Activated T-helper 17 cell treated with anti-CD3 and anti-CD28 coated beads, Interleukin-2, amount 50 U/mL, for 72 hours (primary cell): ENCODE results near the gene PTPN1. TPM values are rescaled to one million over a fixed set of nuclear protein-coding genes. Genes with fewer than 3 reads are reported as not detected.

Experiments used
- ATAC-seq: fragments of 150-1000 bp; cut with Tn5 transposase; replicated peaks from 2 replicates; pipeline ENCODE4 v1.10.0; 2021; ENCODE audit warnings: mild to moderate bottlenecking, moderate library complexity
- H3K27ac Mint-ChIP-seq: one replicate; pipeline ENCODE4 v1.8.0; 2022; ENCODE audit warnings: mixed read lengths
- H3K27me3 Mint-ChIP-seq: one replicate; pipeline ENCODE4 v1.8.0; 2022; ENCODE audit warnings: mixed read lengths
- H3K36me3 Mint-ChIP-seq: one replicate; pipeline ENCODE4 v1.8.0; 2022; ENCODE audit warnings: low read depth, mild to moderate bottlenecking, mixed read lengths
- H3K4me1 Mint-ChIP-seq: one replicate; pipeline ENCODE4 v1.8.0; 2022; ENCODE audit warnings: mixed read lengths
- H3K4me3 Mint-ChIP-seq: one replicate; pipeline ENCODE4 v1.8.0; 2022; ENCODE audit warnings: mild to moderate bottlenecking, mixed read lengths
- H3K9me3 Mint-ChIP-seq: one replicate; pipeline ENCODE4 v1.8.0; 2022; ENCODE audit warnings: mixed read lengths
- total RNA-seq, 2 donors: library from RNA; stranded (reverse); gene quantifications; one replicate each; pipeline ENCODE4 v1.2.3, GENCODE V29; 2022

Gene PTPN1
- total RNA-seq, 2 donors from 2014 or later: 68.3 to 77.1 TPM

GRCh38 chr20:50572938-50573777, 63.0 kb downstream of the PTPN1 start:
- peaks cover 98% of the 10 kb centered on the region for H3K36me3 Mint-ChIP-seq
- H3K4me1 Mint-ChIP-seq: peaks cover 27% of the 10 kb centered on the region
- H3K27me3 Mint-ChIP-seq: no peaks in the 10 kb centered on the region
- H3K9me3 Mint-ChIP-seq: no peaks in the 10 kb centered on the region
- peak overlapping the region; percentile 74 for H3K27ac Mint-ChIP-seq
- no peak overlapping the region for H3K4me3 Mint-ChIP-seq
- ATAC-seq: no peak

DNA sequence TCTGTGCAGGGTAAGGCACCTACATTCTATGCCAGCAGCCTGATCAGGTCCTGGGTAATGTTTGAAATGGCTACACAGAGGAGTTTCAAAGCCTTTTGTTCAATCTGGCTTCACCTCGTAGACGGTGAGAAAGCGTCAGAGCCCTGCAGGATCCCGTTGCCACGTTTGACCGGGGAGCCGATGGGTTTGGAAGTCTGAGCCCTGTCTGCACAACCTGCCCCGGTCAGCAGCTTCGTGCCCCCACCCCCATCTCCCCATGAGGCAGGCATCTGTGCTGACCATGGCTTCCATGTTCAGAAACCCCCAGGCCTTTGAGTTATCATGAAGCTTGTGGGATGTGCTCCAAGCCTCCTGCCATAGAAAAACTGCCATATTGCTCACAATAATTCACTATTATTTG, 63.9 kb downstream of the PTPN1 start:
- Mint-ChIP-seq H3K27ac (peak overlapping the region; percentile 74), H3K36me3 (peaks cover 98% of the 10 kb centered on the region), H3K9me3 (no peaks in the 10 kb centered on the region), H3K4me1 (peaks cover 18% of the 10 kb centered on the region), H3K27me3 (no peaks in the 10 kb centered on the region), H3K4me3 (no peak overlapping the region)
- no peak for ATAC-seq

GRCh38 chr20:50574586-50574985, 64.4 kb downstream of the PTPN1 start:
- Mint-ChIP-seq H3K27me3 (no peaks in the 10 kb centered on the region), H3K4me3 (no peak overlapping the region), H3K27ac (peak overlapping the region; percentile 74), H3K36me3 (peaks cover 98% of the 10 kb centered on the region), H3K9me3 (no peaks in the 10 kb centered on the region), H3K4me1 (peaks cover 13% of the 10 kb centered on the region)
- no peak for ATAC-seq

DNA sequence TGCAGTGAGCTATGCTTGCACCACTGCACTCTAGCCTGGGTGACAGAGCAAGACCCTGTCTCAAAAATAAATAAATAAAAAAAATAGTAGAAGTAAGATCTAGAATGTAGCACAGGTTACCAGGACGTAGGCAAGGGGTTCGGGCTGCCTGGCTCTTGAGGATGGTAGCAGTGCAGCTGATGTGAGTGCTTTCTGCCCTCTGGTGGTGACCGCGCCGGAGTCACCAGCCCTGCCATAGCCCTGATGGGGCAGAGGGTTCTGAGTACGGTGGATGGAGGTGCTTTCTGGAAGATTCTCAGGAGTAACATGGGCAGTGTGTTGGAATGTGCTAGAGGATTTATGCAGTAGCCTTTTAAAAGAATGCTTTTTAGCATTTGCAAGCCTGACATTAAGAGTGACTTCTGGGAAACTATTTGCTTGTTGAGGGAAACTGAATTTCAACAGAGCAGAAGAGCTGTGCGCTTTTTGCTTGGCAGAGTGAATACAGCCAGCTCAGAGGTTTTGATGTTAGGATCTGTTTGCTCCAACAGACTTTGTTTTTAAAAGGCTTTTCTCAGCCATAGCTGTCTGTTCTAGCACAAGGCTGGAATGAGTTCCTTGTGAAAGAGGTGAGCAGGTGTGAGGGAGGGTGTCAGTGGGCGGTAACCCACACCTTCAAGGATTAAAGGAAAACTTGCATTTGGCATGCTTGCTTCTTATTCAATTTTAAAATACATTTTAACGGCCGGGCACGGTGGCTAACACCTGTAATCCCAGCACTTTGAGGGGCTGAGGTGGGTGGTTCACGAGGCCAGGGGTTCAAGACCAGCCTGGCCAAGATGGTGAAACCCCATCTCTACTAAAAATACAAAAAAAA, 65.9 kb downstream of the PTPN1 start:
- Mint-ChIP-seq H3K27ac (peak overlapping the region; percentile 59), H3K4me3 (no peak overlapping the region), H3K27me3 (no peaks in the 10 kb centered on the region), H3K36me3 (peaks cover 98% of the 10 kb centered on the region), H3K9me3 (no peaks in the 10 kb centered on the region), H3K4me1 (peaks cover 9% of the 10 kb centered on the region)
- peak; percentile 83 for ATAC-seq

- no peak overlapping the region for H3K27ac Mint-ChIP-seq
- peaks cover 98% of the 10 kb centered on the region for H3K36me3 Mint-ChIP-seq
- H3K27me3 Mint-ChIP-seq: no peaks in the 10 kb centered on the region
- no peaks in the 10 kb centered on the region for H3K9me3 Mint-ChIP-seq
- no peak overlapping the region for H3K4me3 Mint-ChIP-seq
- peaks cover 8% of the 10 kb centered on the region for H3K4me1 Mint-ChIP-seq
- no peak for ATAC-seq
Measured at GRCh38 chr20:50577175-50578018, 67.2 kb downstream of the PTPN1 start.

DNA sequence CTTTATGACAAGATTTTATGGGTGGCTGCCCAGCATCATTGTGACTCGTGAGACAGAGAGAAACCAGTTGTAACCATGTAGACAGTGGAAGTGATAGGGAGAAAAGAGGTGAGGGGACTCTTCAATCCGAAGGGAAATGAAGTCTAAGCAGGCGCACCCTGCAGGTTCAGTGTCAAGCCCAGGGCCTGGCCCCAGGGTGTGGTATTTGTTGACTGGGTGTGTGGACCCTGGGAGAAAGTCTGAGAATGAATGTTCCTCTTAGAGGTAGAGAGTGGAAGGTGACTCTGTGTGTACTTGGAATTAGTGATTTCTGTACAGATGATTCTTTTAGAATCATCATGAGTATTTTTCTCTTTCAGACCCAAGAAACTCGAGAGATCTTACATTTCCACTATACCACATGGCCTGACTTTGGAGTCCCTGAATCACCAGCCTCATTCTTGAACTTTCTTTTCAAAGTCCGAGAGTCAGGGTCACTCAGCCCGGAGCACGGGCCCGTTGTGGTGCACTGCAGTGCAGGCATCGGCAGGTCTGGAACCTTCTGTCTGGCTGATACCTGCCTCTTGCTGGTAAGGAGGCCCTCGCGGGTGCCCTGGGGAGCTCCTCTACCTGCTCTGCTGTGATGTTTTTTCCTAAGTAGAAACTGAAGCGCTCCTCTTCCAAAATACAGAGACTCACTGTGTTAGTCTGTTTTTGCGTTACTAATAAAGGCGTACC, 68.0 kb downstream of the PTPN1 start:
- Mint-ChIP-seq H3K27me3 (no peaks in the 10 kb centered on the region), H3K27ac (no peak overlapping the region), H3K36me3 (peaks cover 98% of the 10 kb centered on the region), H3K9me3 (no peaks in the 10 kb centered on the region), H3K4me3 (no peak overlapping the region), H3K4me1 (peaks cover 2% of the 10 kb centered on the region)
- peak; percentile 80 for ATAC-seq

- Mint-ChIP-seq H3K27ac (no peak overlapping the region), H3K4me1 (no peaks in the 10 kb centered on the region), H3K27me3 (no peaks in the 10 kb centered on the region), H3K36me3 (peaks cover 98% of the 10 kb centered on the region), H3K4me3 (no peak overlapping the region), H3K9me3 (no peaks in the 10 kb centered on the region)
- no peak for ATAC-seq
Measured at GRCh38 chr20:50578778-50579165, 68.6 kb downstream of the PTPN1 start.

GRCh38 chr20:50579511-50579910, 69.3 kb downstream of the PTPN1 start:
- ATAC-seq: no peak
- peaks cover 98% of the 10 kb centered on the region for H3K36me3 Mint-ChIP-seq
- H3K27ac Mint-ChIP-seq: no peak overlapping the region
- H3K4me1 Mint-ChIP-seq: no peaks in the 10 kb centered on the region
- no peaks in the 10 kb centered on the region for H3K27me3 Mint-ChIP-seq
- no peak overlapping the region for H3K4me3 Mint-ChIP-seq
- H3K9me3 Mint-ChIP-seq: no peaks in the 10 kb centered on the region

- Mint-ChIP-seq H3K4me3 (no peak overlapping the region), H3K4me1 (no peaks in the 10 kb centered on the region), H3K27ac (peak overlapping the region; percentile 51), H3K27me3 (no peaks in the 10 kb centered on the region), H3K36me3 (peaks cover 98% of the 10 kb centered on the region), H3K9me3 (no peaks in the 10 kb centered on the region)
- ATAC-seq: no peak
Measured at GRCh38 chr20:50580016-50580747, 70.0 kb downstream of the PTPN1 start.

DNA sequence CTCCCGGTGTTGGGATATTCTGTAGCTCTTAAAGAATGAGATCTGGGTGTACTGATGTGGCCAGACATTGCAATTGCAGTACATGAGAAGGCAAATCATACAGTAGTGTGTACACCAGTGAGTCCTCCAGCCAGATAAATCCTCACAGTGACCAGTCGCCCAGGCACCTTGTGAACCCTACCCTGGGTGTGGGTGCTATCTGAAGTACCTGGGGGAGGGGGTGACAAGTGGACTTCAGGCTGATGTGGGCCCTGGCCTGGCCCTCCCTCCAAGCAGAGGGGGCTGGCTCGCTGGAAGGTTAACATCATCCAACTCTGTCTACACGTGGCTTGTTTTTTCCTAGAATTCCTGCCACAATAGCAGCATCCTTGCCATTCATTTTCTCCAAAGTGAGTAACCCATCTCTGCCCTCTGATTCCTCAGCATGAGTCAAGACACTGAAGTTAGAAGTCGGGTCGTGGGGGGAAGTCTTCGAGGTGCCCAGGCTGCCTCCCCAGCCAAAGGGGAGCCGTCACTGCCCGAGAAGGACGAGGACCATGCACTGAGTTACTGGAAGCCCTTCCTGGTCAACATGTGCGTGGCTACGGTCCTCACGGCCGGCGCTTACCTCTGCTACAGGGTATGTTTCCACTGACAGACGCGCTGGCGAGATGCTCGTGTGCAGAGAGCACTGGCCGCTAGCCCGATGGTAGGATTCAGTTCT, 70.8 kb downstream of the PTPN1 start:
- no peaks in the 10 kb centered on the region for H3K27me3 Mint-ChIP-seq
- no peaks in the 10 kb centered on the region for H3K4me1 Mint-ChIP-seq
- no peaks in the 10 kb centered on the region for H3K9me3 Mint-ChIP-seq
- H3K36me3 Mint-ChIP-seq: peaks cover 98% of the 10 kb centered on the region
- no peak for ATAC-seq
- H3K4me3 Mint-ChIP-seq: no peak overlapping the region
- peak overlapping the region; percentile 51 for H3K27ac Mint-ChIP-seq

DNA sequence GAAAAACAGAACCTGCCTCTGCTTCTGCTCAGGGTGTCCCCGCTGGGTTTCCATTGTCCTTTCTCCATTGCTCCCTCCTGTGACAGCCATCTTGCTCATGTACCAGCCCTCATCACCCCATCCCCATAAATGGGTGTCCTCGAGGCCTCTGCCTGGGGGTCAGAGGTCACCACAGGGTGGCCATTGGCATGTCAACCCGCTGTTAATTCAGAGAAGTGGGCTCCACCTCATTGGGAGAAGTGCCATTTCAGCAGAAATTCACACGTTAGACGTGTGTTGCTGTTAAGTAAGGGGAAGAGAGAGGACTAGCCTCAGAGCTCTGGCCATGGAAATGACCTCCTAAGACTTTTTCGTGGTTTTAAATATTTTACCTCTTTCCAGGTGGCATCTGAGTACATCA, 71.9 kb downstream of the PTPN1 start:
- no peak overlapping the region for H3K4me3 Mint-ChIP-seq
- H3K27me3 Mint-ChIP-seq: no peaks in the 10 kb centered on the region
- H3K27ac Mint-ChIP-seq: no peak overlapping the region
- H3K36me3 Mint-ChIP-seq: peaks cover 100% of the 10 kb centered on the region
- no peaks in the 10 kb centered on the region for H3K9me3 Mint-ChIP-seq
- ATAC-seq: no peak
- H3K4me1 Mint-ChIP-seq: no peaks in the 10 kb centered on the region

DNA sequence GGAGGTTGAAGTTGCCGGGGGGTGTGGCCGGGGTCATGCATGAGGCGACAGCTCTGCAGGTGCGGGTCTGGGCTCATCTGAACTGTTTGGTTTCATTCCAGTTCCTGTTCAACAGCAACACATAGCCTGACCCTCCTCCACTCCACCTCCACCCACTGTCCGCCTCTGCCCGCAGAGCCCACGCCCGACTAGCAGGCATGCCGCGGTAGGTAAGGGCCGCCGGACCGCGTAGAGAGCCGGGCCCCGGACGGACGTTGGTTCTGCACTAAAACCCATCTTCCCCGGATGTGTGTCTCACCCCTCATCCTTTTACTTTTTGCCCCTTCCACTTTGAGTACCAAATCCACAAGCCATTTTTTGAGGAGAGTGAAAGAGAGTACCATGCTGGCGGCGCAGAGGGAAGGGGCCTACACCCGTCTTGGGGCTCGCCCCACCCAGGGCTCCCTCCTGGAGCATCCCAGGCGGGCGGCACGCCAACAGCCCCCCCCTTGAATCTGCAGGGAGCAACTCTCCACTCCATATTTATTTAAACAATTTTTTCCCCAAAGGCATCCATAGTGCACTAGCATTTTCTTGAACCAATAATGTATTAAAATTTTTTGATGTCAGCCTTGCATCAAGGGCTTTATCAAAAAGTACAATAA, 72.5 kb downstream of the PTPN1 start:
- Mint-ChIP-seq H3K27me3 (no peaks in the 10 kb centered on the region), H3K4me1 (no peaks in the 10 kb centered on the region), H3K27ac (no peak overlapping the region), H3K36me3 (peaks cover 100% of the 10 kb centered on the region), H3K4me3 (no peak overlapping the region), H3K9me3 (no peaks in the 10 kb centered on the region)
- no peak for ATAC-seq
